Activated T-helper 17 cell treated with anti-CD3 and anti-CD28 coated beads, Interleukin-2, amount 50 U/mL, for 72 hours (primary cell): Measurements from ENCODE around the gene TMEM35B. TPM values are rescaled to one million over a fixed set of nuclear protein-coding genes. Genes with fewer than 3 reads are reported as not detected.
"Not testable (repeated sequence)": the region's sequence is repeated elsewhere in the genome, so short reads cannot be mapped to it uniquely, and the experiment has no call there.

Experiments used
- ATAC-seq: fragments of 150-1000 bp; cut with Tn5 transposase; replicated peaks from 2 replicates; pipeline ENCODE4 v1.10.0; 2021; ENCODE audit warnings: mild to moderate bottlenecking, moderate library complexity
- H3K27ac Mint-ChIP-seq: one replicate; pipeline ENCODE4 v1.8.0; 2022; ENCODE audit warnings: mixed read lengths
- H3K27me3 Mint-ChIP-seq: one replicate; pipeline ENCODE4 v1.8.0; 2022; ENCODE audit warnings: mixed read lengths
- H3K36me3 Mint-ChIP-seq: one replicate; pipeline ENCODE4 v1.8.0; 2022; ENCODE audit warnings: low read depth, mild to moderate bottlenecking, mixed read lengths
- H3K4me1 Mint-ChIP-seq: one replicate; pipeline ENCODE4 v1.8.0; 2022; ENCODE audit warnings: mixed read lengths
- H3K4me3 Mint-ChIP-seq: one replicate; pipeline ENCODE4 v1.8.0; 2022; ENCODE audit warnings: mild to moderate bottlenecking, mixed read lengths
- H3K9me3 Mint-ChIP-seq: one replicate; pipeline ENCODE4 v1.8.0; 2022; ENCODE audit warnings: mixed read lengths
- total RNA-seq, 2 donors: library from RNA; stranded (reverse); gene quantifications; one replicate each; pipeline ENCODE4 v1.2.3, GENCODE V29; 2022

The TMEM35B gene
- total RNA-seq, 2 donors from 2014 or later = 13.1 to 17.3 TPM

DNA sequence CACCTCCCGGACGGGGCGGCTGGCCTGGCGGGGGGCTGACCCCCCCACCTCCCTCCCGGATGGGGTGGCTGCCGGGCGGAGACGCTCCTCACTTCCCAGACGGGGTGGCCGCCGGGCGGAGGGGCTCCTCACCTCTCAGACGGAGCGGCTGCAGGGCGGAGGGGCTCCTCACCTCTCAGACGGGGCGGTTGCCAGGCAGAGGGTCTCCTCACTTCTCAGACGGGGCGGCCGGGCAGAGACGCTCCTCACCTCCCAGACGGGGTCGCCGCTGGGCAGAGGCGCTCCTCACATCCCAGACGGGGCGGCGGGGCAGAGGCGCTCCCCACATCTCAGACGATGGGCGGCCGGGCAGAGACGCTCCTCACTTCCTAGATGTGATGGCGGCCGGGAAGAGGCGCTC lies 17.5 kb downstream of the TMEM35B start:
- not testable (repeated sequence) for H3K9me3 Mint-ChIP-seq, H3K36me3 Mint-ChIP-seq, H3K27me3 Mint-ChIP-seq, H3K27ac Mint-ChIP-seq, H3K4me1 Mint-ChIP-seq, ATAC-seq, H3K4me3 Mint-ChIP-seq

DNA sequence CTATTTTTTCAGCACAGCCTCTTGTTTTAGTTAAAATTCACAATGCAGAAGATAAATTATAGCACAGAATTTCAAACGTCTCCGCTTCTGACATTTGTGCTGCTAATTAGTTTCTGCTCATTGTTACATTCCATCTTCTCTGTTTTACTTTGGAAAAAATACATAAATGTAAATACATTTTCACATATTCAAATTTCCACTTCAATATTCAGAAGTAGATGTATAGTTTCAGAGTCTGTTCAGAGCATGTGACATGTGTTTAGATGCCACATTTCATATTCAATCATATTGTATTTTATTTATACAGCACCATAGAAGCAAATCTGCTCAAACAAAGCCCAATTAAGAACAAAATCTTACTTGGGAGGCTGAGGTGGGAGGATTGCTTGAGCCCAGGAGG lies 19.6 kb downstream of the TMEM35B start:
- Mint-ChIP-seq H3K36me3 (no peaks in the 10 kb centered on the region), H3K9me3 (no peaks in the 10 kb centered on the region), H3K27ac (no peak overlapping the region), H3K4me1 (no peaks in the 10 kb centered on the region), H3K4me3 (no peak overlapping the region), H3K27me3 (no peaks in the 10 kb centered on the region)
- ATAC-seq = no peak

DNA sequence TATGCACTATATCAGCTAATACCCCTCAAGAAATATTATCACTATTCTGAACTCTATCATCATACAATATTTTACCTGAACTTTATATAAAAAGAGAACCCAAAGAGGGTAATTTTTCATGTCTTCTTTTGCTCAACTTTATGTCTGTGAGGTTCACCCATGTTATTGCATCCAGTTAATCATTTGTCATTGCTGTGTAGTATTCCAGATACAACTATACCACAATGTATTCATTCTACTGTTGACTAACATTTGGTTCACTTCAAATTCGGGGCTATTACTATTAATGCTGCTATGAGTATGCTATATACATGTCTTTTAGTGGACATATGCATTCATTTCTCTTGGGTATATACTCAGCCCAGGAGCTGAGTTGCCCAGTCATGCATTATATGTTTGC lies 34.7 kb downstream of the TMEM35B start:
- ATAC-seq = no peak
- no peaks in the 10 kb centered on the region for H3K4me1 Mint-ChIP-seq
- H3K36me3 Mint-ChIP-seq = no peaks in the 10 kb centered on the region
- H3K27me3 Mint-ChIP-seq = peaks cover 6% of the 10 kb centered on the region
- no peaks in the 10 kb centered on the region for H3K9me3 Mint-ChIP-seq
- no peak overlapping the region for H3K27ac Mint-ChIP-seq
- H3K4me3 Mint-ChIP-seq = no peak overlapping the region

DNA sequence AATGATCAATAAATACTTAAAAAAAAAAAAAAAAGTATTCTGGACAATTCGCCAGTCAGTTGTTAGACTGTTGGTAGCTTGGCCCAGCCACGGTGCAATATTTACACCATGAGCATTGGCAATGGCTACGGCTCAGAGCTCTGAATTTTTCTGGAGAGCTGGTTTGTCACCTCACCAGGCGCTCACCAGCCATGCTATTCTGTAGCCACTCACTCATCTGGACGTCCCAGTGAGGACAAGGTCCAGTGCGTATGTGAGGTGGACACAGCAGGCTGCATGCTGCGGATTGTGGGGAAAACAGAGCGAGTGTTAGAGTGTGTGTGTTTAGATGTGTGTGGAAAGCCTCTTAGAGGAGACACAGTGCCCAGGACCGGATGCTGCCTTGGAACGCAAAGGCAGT lies 36.4 kb downstream of the TMEM35B start:
- not testable (repeated sequence) for ATAC-seq, H3K36me3 Mint-ChIP-seq, H3K4me3 Mint-ChIP-seq, H3K4me1 Mint-ChIP-seq, H3K9me3 Mint-ChIP-seq, H3K27ac Mint-ChIP-seq
- H3K27me3 Mint-ChIP-seq = peaks cover 13% of the 10 kb centered on the region

DNA sequence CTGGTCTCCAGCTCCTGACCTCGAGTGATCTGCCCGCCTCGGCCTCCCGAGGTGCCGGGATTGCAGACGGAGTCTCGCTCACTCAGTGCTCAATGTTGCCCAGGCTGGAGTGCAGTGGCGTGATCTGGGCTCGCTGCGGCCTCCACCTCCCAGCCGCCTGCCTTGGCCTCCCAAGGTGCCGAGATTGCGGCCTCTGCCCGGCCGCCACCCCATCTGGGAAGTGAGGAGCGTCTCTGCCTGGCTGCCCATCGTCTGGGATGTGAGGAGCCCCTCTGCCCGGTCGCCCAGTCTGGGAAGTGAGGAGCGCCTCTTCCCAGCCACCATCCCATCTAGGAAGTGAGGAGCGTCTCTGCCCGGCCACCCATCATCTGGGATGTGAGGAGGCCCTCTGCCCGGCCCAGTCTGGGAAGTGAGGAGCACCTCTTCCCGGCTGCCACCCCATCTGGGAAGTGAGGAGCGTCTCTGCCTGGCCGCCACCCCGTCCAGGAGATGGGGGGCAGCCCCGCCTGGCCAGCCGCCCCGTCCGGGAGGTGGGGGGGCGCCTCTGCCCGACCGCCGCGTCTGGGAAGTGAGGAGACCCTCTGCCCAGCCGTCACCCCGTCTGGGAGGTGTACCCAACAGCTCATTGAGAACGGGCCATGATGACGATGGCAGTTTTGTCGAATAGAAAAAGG lies 37.4 kb downstream of the TMEM35B start:
- H3K36me3 Mint-ChIP-seq, H3K27ac Mint-ChIP-seq, ATAC-seq, H3K4me3 Mint-ChIP-seq, H3K9me3 Mint-ChIP-seq, H3K4me1 Mint-ChIP-seq: not testable (repeated sequence)
- H3K27me3 Mint-ChIP-seq = peaks cover 13% of the 10 kb centered on the region

DNA sequence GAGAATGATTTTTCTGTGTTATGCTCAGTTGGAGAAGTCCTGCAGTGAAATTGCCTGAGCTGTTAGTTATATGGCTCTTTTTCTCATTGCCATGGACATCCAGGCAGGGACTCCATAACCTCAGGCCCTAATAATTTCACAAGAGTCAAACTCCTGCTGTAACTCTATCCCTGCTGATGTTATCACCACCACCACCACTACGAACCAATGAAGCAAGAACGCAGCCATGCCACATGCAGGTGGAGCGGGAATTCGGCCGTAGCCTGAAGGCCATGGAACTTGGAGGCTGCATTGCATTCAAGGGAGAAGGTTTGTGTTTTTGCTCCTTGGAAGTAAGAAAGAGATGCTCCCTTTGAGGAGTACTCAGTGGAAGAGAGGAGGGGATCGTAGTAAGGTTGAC lies 38.9 kb downstream of the TMEM35B start:
- Mint-ChIP-seq H3K4me3 (no peak overlapping the region), H3K9me3 (no peaks in the 10 kb centered on the region), H3K27me3 (peaks cover 11% of the 10 kb centered on the region), H3K27ac (no peak overlapping the region), H3K4me1 (no peaks in the 10 kb centered on the region), H3K36me3 (no peaks in the 10 kb centered on the region)
- no peak for ATAC-seq

DNA sequence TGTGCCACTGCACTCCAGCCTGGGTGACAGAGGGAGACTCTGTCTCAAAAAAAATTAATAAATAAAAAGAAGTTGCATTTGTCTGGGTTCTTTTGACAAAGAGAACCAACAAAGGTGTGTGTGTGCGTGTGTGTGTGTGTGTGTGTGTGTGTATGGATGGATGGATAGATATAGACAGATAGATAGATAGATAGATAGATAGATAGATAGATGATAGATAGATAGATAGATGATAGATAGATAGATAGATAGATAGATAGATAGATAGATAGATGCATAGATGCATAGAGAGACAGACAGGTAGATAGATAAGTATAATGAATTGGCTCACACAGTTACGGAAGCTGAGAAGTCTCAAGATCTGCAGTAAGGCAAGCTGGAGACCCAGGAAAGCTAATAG lies 43.3 kb downstream of the TMEM35B start:
- not testable (repeated sequence) for H3K27ac Mint-ChIP-seq, H3K4me1 Mint-ChIP-seq, ATAC-seq, H3K4me3 Mint-ChIP-seq, H3K36me3 Mint-ChIP-seq, H3K9me3 Mint-ChIP-seq
- H3K27me3 Mint-ChIP-seq = peaks cover 14% of the 10 kb centered on the region

Other genes with a start within 250 kb of the TMEM35B start
- not detected for gene GJB5, start 230.3 kb downstream of the TMEM35B start, total RNA-seq
- gene GJB4, start 225.6 kb downstream of the TMEM35B start, total RNA-seq = not detected
- gene GJB3, start 204.1 kb downstream of the TMEM35B start, total RNA-seq = not detected
- gene GJA4, start 192.3 kb downstream of the TMEM35B start, total RNA-seq = not detected
- gene SMIM12, start 125.6 kb downstream of the TMEM35B start, total RNA-seq = 10 to 100 TPM; 30.3 to 60.0 TPM
- 1 to 10 TPM; 1.3 TPM for gene DLGAP3, start 55.7 kb downstream of the TMEM35B start, total RNA-seq
- 10 to 100 TPM; 14.4 to 24.8 TPM for gene ZMYM6, start 46.6 kb upstream of the TMEM35B start, total RNA-seq
- gene ZMYM1, start 94.0 kb upstream of the TMEM35B start, total RNA-seq = 1 to 10 TPM; 1.8 to 3.5 TPM
- 100 to 1,000 TPM; 228 to 318 TPM for gene SFPQ, start 207.8 kb upstream of the TMEM35B start, total RNA-seq